GM20431 (cell line): Measurements from ENCODE around the gene TEX52.

ENCODE experiments used
- in situ Hi-C: fragments of 300-500 bp; cut with MseI, MboI; formaldehyde crosslinking; loops from one replicate; pipeline ENCODE4 v1.15.0; 2020; ENCODE audit warnings: low sequenced_read_pairs; ENCODE audit not compliant: unreplicated experiment

TEX52 gene

DNA sequence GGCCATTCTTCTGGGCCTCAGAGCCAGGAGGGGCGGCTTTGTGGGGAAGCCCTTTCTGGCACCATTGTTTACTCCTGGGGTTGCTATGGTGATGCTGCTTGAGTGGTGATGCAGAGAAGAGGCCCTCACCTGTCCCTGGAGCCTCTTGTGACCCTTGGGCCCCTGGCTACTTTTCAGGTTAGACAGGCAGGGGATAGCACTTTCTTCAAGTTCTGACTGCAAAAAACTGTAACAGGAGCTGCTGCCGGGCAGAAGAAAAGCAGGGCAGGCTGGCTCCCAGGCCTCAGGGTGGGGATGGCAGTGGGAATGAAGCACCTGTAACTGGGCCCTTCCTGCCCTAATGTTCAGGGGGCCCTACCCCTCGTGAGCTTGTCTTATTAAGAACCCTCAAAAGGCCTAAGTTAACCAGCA is at the start of gene TEX52:
Gene TEX52 (minus strand): TSS at position 19 of the 411 bp plus-strand sequence. CDS start 13 bp downstream, at position 6.
- in situ Hi-C loops = no loop called here

DNA sequence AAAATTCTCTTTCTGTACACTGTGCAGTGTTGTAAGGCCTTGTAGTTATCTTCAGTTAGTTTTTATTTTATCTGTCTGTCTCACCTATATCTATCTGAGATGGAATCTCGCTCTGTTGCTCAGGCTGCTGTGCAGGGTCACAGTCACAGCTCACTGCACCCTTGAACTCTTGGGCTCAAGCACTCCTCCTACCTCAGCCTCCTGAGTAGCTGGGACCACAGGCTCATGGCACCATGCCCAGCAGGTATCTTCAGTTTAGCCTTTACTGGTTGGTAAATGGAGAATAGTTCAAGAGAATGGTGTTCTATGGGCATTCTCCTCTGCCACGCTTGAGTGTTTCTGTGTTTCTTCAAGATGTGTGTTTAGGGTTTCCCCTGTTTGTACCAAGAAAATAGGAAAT is 47.4 kb upstream of the TEX52 start:
- in situ Hi-C loops = no loop called here

DNA sequence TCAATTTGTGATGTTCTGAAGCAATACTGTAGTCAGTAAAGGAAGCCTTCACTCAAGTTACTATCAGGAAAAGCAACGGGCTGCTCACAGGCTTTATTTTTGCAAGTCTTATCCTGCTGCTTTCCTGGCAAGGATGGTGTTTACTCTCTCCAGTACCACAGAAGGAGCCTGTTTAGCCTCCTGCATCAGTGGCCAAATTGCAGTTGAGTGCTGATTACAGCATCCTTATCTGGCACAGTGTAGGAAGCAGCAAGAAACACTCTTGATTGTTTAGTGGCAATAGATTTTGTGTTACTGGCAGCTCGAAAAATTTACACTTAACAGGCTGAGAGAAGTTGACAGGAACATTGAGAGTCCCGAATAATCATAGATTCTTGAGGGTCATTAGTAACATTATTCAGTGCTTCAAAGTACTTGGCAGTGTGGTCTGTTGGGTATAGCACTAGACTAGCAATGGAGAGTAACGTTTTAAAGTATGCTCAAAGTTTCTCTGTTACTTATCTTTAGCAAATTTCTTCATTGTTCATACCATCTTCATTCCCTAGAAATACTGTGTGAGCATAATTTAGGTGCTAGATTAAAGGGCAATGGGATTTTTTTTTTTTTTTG is 45.5 kb upstream of the TEX52 start:
- in situ Hi-C loops = no loop called here

DNA sequence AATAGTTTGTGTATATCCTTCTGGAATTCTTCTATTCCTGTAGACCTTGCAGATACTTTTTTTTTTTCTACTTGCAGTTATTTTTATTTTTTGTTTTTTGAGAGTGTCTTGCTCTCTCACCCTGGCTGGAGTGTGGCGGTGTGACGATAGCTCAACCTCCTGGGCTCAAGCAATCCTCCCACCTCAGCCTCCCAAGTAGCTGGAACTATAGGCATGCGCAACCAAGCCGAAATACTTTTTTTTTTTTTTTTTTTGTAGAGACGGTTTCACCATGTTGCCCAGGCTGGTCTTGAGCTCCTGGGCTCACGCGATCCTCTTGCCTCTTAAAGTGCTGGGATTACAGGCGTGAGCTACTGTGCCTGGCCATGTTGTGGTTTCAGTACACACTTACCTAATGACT is 43.8 kb upstream of the TEX52 start:
- in situ Hi-C loops = no loop called here

DNA sequence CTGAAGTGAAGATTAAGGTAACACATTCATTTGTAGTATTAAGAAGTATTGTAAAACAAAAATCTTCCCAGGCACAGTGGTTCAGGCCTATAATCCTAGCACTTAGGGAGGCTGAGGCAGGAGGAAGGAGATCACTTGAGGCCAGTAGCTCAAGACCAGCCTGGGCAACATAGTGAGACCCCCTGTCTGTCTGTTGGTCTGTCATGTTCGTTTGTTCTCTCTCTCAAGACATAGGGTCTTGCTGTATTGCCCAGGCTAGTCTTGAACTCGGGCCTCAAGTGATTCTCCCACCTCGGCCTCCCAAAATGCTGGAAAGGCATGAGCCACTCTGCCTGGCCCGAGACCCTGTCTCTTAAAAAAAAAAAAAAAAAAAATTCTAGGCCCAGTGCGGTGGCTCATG is 40.6 kb upstream of the TEX52 start:
- in situ Hi-C loops = no loop called here

DNA sequence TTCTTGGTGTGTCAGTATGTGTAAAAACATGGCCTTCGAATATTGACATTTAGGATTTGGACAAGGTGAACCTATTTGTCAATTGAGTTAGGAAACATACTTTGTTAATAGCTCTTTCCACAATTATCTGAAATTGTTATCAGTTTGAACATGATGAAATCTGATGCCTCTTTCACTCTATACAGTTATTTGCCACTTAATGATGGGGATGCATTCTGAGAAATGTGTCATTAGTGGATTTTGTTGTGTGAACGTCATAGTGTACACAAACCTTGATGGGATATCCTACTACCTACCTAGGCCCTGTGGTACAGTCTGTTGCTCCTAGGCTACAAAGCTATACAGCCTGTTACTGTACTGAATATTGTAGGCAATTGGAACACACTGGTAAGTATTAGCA is 38.7 kb upstream of the TEX52 start:
- in situ Hi-C loops = no loop called here

DNA sequence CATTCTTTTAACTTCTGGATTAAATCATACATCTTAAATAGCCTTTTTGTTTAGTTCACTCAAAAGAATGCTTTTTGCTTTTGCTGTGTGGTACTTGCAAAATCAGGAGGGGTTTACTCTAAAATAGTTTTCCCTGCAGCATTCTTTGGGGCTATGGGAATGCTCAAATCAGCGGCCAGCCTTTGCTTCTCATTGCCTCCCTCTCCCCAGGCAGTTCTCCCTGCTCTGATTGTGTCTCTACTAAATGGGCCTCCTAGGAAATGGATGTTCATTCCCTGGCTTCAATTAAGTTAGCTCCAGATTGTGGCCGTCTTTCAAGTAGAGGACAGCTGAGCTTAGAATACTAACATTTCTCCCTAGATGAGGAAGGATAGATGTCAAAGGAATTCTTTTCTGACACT is 38.2 kb upstream of the TEX52 start:
- in situ Hi-C loops = no loop called here

DNA sequence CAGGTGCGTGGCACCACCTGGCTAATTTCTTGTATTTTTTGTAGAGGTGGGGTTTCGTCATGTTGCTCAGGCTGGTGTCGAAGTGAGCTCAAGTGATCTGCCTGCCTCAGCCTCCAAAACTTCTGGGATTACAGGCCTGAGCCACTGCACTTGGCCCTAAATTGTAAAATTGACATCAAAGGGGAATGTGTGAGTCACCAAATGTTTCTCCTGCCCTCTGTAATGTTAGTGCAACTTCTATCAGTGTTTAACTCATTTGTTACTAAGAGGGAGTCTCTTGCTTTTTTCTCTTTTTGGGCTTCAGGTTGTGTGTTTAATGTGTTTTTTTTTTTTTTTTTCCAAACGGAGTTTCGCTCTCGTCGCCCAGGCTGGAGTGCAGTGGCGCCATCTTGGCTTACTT is 36.2 kb upstream of the TEX52 start:
- in situ Hi-C loops = no loop called here

DNA sequence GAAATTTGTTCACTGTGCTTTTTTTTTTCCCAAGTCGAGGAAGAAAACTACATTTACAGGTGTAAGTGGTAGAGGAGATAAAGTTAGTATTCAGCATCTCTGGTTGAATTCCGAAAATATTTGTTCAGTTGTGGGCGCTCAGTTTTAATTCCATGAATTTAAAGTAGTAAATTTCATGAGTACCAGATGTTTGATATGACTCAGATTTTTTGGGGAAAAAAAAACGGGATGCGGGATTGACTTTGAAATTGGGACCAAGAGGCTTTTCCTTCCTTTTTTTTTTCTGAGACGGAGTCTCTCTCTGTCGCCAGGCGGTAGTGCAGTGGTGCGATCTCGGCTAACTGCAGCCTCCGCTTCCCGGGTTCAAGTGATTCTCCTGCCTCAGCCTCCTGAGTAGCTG is 35.4 kb upstream of the TEX52 start:
- in situ Hi-C loops = no loop called here

DNA sequence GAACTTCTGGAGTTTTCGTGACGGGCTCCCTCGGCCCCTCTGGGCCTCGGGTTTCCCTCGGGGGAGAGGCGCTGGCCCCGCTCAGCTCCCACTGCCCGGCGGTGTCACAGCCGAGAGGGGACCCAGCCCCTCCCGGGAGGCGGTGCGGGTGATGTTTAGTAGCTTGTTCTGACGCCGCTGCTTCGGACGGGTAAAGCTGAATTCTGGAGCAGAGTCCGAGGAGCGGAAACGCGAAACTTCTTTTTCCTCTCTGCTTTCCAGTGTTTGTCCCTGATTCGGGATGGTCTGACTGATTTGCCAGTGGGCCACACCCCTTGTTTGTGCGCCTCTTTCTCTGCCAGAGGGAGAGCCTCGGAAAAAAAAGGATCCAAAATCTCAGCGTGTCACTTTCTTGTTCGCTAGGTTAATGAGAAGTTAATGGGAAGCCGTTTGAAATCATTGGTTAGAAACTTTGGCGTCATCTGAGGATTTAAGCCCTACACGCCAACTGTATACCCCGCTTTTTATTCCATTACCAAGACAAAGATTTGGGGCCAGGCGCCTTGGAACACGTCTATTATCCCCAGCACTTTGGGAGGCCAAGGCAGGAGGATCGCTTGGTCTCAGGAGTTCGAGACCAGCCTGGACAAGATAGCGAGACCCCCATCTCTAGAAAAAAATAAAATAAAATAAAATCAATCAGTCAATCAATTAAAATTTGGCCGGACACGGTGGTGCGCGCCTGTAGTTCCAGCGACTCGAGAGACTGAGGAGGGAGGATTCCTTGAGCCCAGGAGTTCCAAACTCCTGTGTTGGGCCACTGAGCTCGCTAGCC is 34.6 kb upstream of the TEX52 start:
- in situ Hi-C loops = no loop called here

DNA sequence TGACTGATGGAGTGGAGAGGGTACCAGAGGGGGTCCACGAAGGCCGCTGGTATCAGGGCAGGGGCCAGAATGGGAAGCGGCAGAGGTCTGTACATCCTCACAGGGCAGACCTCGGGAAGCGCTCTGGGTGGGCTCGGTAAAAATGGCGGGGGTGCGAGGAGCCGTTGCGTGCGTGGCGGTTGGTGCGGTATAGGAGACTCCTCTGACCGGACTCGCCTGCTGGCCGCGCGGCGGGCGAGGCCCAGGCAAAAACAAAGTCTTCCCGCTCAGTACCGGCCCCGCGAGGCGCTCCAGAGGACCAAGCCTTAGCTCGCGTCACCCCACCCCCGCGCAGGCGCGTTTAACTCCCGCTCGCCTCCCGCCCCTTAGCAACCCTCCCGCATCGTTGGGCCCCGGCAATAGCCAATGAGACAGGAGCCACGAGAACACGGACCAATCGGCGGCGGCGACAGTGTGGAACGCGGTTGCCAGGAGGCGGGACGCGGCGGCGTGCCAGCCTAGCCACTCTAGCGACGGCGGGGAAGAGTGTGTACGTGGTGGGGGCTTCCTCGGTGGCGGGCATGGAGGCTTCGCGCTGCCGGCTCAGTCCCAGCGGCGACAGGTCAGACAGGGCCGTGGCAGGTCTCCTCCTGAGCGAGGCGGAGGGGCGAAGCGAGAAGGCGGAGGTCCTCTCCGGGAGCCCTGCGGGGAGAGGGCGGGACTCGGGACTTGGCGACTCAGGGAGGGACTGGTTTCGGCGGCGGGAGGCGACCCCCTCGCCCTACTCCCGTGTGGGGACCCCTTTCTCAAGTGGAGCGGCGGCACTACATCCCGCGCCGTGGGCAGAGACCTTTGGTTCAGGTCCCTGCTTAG is 33.8 kb upstream of the TEX52 start, which contains the start of gene TULP3:
Gene TULP3 (plus strand): TSS at position 504 of the 852 bp plus-strand sequence. CDS start 57 bp downstream, at position 561.
- in situ Hi-C loops = no loop called here

DNA sequence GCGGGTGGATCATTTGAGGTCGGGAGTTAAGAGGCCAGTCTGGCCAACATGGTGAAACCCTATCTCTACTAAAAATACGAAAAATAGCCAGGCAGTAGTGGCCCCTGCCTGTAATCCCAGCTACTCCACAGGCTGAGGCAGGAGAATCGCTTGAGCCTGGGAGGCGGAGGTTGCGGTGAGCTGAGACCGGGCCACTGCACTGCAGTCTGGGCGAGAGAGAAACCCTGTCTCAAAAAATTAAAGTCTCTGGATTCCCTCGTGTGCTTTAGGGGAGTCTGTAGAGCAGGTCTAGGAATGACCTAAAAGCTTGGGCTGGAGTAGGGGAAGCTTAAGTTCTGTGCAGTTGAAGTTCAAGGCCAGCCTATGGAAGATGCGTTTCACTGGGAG is 33.2 kb upstream of the TEX52 start:
- in situ Hi-C loops = no loop called here

DNA sequence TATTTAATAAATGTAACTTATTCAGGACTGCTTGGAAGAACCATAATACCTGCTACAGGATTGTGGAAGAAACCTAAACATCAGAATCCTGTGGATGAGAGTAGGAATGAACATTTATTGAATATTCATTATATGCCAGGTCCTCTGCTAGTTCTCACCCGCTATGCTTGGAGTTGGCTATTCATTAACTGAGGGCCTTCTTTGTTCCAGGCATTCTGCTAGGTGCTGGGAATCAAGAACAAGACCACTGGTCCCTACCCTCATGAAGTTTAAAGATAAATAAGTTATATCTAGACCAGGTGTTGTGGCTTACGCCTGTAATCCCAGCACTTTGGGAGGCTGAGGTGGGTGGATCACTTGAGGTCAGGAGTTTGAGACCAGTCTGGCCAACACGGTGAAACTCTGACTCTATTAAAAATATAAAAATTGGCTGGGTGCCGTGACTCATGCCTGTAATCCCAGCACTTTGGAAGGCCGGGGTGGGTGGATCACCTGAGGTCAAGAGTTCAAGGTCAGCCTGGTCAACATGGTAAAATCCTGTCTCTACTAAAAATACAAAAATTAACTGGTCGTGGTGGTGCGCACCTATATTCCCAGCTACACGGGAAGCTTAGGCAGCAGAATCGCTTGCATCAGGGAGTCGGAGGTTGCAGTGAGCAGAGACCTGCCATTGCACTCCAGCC is 30.1 kb upstream of the TEX52 start:
- in situ Hi-C loops = no loop called here

DNA sequence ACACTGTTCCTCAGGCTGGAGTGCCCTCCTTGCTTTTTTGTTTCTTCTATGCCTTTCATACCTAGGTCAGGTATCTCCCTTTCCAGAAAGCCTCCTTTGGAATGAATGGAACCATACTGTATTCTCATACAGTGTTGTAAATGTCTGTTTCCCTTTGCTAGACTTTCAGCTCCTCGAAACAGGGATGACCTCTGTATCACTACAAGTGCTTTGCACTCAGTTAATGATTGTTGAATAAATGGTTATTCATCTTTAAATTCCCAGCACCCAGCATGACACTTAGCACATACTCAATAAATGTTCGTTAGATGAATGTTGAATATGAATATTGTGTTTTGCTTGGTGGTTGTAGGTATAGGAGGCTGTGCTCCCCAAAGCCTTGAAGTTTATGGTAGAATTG is 28.0 kb upstream of the TEX52 start:
- in situ Hi-C loops = no loop called here

DNA sequence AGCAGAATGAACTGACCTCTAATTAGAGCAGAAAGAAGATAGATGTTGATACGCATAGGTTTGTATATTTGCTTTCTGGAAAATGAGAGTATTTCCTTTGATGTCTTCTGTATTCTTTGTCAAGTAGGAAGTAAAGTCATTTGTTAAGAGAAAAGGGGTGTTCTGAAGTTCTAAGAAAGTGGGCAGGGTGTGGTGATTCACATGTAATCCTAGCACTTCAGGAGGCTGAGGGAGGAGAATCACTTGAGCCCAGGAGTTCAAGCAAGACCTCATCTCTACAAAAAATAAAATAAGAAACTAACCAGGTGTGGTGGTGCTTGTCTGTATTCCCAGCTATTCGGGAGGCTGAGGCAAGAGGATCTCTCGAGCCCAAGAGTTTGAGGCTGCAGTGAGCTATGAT is 23.0 kb upstream of the TEX52 start:
- in situ Hi-C loops = no loop called here

DNA sequence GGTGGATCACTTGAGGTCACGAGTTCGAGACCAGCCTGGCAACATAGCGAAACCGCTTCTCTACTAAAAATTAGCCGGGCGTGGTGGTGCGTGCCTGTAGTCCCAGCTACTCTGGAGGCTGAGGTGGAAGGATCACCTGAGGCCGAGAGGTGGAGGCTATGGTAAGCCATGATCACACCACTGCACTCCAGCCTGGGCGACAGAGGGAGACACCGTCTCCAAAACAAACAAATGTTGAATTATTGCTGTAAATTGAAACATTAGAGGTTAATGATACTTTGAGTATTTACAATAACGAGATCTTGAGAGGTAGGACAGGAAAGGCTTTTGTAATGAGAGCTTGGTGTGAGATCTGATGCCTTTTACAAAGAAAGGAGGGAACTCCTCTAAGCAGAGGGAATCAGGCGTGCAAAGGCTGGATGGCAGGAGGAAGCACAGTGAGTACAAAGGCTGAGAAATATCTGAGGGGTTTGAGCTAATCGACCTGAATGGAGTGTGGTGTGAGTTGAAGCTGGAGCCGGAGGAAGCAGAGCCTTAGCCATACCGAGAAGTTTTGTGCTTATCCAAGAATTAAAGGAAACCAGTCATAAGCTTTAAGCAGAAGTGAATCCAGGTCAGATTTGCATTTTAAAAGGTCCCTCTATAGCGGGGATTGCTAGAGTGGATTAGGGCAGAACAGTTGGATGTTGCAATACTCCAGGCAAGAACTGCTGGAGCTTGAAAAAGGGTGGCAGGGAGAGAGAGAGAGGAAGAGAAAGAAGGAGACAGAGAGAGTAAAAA is 21.3 kb upstream of the TEX52 start:
- in situ Hi-C loops = no loop called here

DNA sequence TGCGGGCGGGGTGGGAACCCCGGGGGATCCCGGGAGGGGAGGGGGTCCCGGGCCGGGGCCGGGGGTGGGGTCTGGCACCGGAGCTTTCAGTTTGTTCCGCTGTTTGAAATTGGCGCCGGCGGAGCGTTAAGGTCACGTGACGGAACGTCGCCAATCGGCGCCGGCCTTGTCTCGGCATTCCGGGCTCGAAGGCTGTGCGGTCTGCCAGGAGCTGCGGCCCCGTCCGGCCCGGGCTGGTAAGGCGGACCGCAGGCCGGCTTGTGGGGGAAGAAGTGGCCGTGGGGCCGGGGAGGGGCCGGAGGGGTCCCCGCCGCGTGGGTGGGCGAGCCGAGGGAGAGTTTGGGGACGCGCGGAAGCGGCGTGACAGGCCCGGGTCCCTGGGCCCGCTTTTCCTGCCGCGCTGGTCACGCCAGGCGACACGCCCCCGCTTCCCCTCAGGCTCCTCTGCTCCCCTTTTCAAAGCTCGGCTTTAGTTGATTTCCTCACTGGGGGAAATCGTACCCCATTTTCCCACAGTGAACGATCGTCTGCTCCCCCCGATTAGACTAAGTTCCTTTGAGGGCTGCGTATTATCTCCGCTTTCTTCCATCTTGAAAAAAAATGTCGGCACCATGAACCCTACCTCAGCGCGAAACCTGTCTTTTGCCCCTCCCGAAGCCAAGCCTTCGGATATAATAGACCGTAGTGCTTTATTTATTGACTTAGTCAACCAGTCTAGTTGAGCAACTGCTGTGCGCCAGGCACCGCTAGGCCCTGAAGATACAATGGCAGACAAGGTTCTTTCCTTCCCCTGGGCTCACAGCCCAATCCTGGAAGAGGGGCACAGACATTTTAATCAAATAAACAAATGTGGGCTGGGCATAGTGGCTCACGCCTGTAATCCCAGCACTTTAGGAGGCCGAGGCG is 20.5 kb upstream of the TEX52 start, which contains the start of the genes FOXM1 and RHNO1:
Gene FOXM1 (minus strand): TSS at position 128 of the 906 bp plus-strand sequence. CDS start 2,696 bp downstream, outside the sequence.
Gene RHNO1 (plus strand): TSS at position 177 of the 906 bp plus-strand sequence. CDS start 8,144 bp downstream, outside the sequence.
- in situ Hi-C loops = no loop called here

DNA sequence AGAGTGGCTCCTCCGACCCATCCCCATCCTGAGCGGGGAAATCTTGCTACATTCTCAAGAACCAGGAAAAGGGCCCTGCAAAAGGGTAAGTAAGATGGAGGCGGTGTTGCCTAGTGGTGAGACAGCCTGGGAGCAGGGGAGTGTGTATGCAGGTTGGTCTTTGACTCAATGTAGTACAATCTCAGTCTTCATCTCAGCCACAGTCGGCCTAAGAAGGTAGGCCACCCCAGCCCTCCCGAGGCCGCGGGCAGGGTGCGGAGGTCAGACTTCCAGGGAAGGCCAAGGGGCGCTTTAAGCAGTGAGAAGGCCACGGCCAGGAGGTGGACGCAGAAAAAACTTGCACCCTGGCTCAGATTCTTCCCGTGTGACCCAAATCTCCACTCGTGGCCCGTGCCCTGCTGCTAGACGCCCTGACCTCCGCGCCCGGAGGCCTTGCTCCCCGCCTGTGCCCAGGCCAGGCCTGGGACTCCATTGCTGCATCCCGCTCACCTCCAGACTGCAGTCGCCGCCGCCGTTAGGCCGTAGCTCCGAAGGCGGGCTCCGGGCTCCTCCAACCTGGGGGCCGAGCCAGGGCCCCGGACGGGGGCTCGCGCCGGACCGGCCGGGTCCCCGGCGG is 19.7 kb upstream of the TEX52 start:
- in situ Hi-C loops = no loop called here
